H1 (cell line): Measurements from ENCODE around the gene HUWE1. TPM values are rescaled to one million over a fixed set of nuclear protein-coding genes. Genes with fewer than 3 reads are reported as not detected.

ENCODE experiments used
- CTCF ChIA-PET: fragments of 300-600 bp; sonication (Branson Sonifier 250); formaldehyde crosslinking; loops from one replicate; lab custom pipeline; 2021; ENCODE audit not compliant: partially characterized antibody; lab: Charles Lee
- POLR2A ChIA-PET: fragments of 300-600 bp; sonication (Branson Sonifier 250); formaldehyde crosslinking; loops from one replicate; lab custom pipeline; 2021; ENCODE audit warnings: inconsistent platforms; ENCODE audit not compliant: partially characterized antibody; lab: Charles Lee
- DNase-seq, 2 experiments: peaks; one replicate each; pipeline versions ENCODE4 v3.0.0 to v3.0.0-alpha.2; 2010 to 2022; ENCODE audit warnings: low spot score in 2 of 2, low read depth in 1 of 2, mixed read lengths in 1 of 2
- FAIRE-seq: peaks from 2 replicates; lab custom pipeline; 2011; peaks lifted over from hg19 to GRCh38; lab: Jason Lieb, UNC
- H2AFZ ChIP-seq: 2 replicates; pipeline ENCODE4 v1.8.1; 2012; ENCODE audit warnings: low read length, inconsistent platforms
- H2AK5ac ChIP-seq: 2 replicates; pipeline ENCODE4 v1.6.1; 2013; ENCODE audit warnings: low read depth, low read length
- H2BK120ac ChIP-seq: replicated peaks from 2 replicates; pipeline ENCODE3; 2013; ENCODE audit warnings: low read depth, low read length, inconsistent platforms
- H2BK12ac ChIP-seq: 2 replicates; pipeline ENCODE4 v1.6.1; 2013; ENCODE audit warnings: low read depth, low read length
- H2BK15ac ChIP-seq: 2 replicates; pipeline ENCODE4 v1.6.1; 2013; ENCODE audit warnings: low read length
- H2BK20ac ChIP-seq: 2 replicates; pipeline ENCODE4 v1.6.1; 2013; ENCODE audit warnings: low read length
- H2BK5ac ChIP-seq: 2 replicates; pipeline ENCODE4 v1.6.1; 2013; ENCODE audit warnings: low read depth, low read length
- H3K14ac ChIP-seq: 2 replicates; pipeline ENCODE4 v1.6.1; 2013; ENCODE audit warnings: inconsistent platforms; ENCODE audit not compliant: insufficient read length
- H3K18ac ChIP-seq: 2 replicates; pipeline ENCODE4 v1.6.1; 2013; ENCODE audit warnings: low read length; ENCODE audit errors: extremely low read depth
- H3K23ac ChIP-seq: 2 replicates; pipeline ENCODE4 v1.6.1; 2013; ENCODE audit warnings: inconsistent platforms; ENCODE audit not compliant: insufficient read length
- H3K23me2 ChIP-seq: 2 replicates; pipeline ENCODE4 v1.6.1; 2013; ENCODE audit warnings: low read depth, low read length
- H3K27ac ChIP-seq: 2 replicates; pipeline ENCODE4 v1.6.1; 2011; ENCODE audit warnings: low read depth, low read length, inconsistent platforms
- H3K27me3 ChIP-seq, 4 experiments: replicated peaks in 1 of 4; 1 replicate in 1 of 4; 2 replicates in 3 of 4; pipeline versions ENCODE4 v1.6.1 to v1.8.1; 2011 to 2013; ENCODE audit warnings: low read length in 3 of 4, mild to moderate bottlenecking in 3 of 4, inconsistent platforms in 2 of 4, mixed read lengths in 2 of 4, moderate library complexity in 1 of 4; ENCODE audit not compliant: control insufficient read depth in 3 of 4, insufficient read depth in 3 of 4; ENCODE audit errors: extremely low read depth in 1 of 4
- H3K36me3 ChIP-seq, 4 experiments: 2 replicates each; pipeline versions ENCODE4 v1.6.1 to v1.8.1; 2011 to 2013; ENCODE audit warnings: mild to moderate bottlenecking in 4 of 4, low read length in 3 of 4, moderate library complexity in 2 of 4, control low read depth in 1 of 4, inconsistent platforms in 1 of 4; ENCODE audit not compliant: insufficient read depth in 4 of 4, control insufficient read depth in 2 of 4
- H3K4ac ChIP-seq: replicated peaks from 2 replicates; pipeline ENCODE3; 2013; ENCODE audit warnings: low read length, low read depth, mixed read lengths, inconsistent platforms; ENCODE audit not compliant: insufficient read length
- H3K4me1 ChIP-seq, 4 experiments: replicated peaks in 1 of 4; 1 replicate in 1 of 4; 2 replicates in 3 of 4; pipeline versions ENCODE4 v1.6.1 to v1.8.1; 2011 to 2013; ENCODE audit warnings: low read length in 3 of 4, inconsistent platforms in 2 of 4, mixed read lengths in 1 of 4; ENCODE audit not compliant: insufficient read depth in 4 of 4, control insufficient read depth in 3 of 4
- H3K4me2 ChIP-seq, 2 experiments: 2 replicates each; pipeline versions ENCODE4 v1.6.1 to v1.8.1; 2011 to 2013; ENCODE audit warnings: low read depth in 2 of 2, low read length in 2 of 2, control low read depth in 1 of 2, inconsistent platforms in 1 of 2, mild to moderate bottlenecking in 1 of 2; ENCODE audit not compliant: insufficient read depth in 1 of 2
- H3K4me3 ChIP-seq, 4 experiments: fragments of 200-600, 300-600 bp in 1 of 4; sonication (generic), shearing (Covaris generic), sonication (Bioruptor Twin) in 1 of 4; 2 replicates each; pipeline versions ENCODE4 v1.5.1 to v1.8.1; 2011 to 2016; ENCODE audit warnings: low read length in 4 of 4, low read depth in 3 of 4, control low read depth in 2 of 4, inconsistent platforms in 2 of 4, mild to moderate bottlenecking in 2 of 4, mixed read lengths in 1 of 4, moderate library complexity in 1 of 4; ENCODE audit not compliant: insufficient read depth in 2 of 4; ENCODE audit errors: extremely low read depth in 1 of 4
- H3K56ac ChIP-seq: replicated peaks from 2 replicates; pipeline ENCODE3; 2013; ENCODE audit warnings: low read depth, mild to moderate bottlenecking, mixed read lengths, low read length, inconsistent platforms; ENCODE audit not compliant: insufficient read length
- H3K79me1 ChIP-seq: 2 replicates; pipeline ENCODE4 v1.6.1; 2013; ENCODE audit warnings: low read depth, low read length, control low read depth
- H3K79me2 ChIP-seq, 2 experiments: 2 replicates each; pipeline versions ENCODE4 v1.6.1 to v1.8.1; 2012 to 2013; ENCODE audit warnings: low read length in 2 of 2, mild to moderate bottlenecking in 2 of 2, inconsistent platforms in 1 of 2; ENCODE audit not compliant: insufficient read depth in 2 of 2, control insufficient read depth in 1 of 2
- H3K9ac ChIP-seq, 4 experiments: replicated peaks in 1 of 4; 1 replicate in 1 of 4; 2 replicates in 3 of 4; pipeline versions ENCODE4 v1.6.1 to v1.8.1; 2011 to 2013; ENCODE audit warnings: low read depth in 3 of 4, low read length in 3 of 4, control low read depth in 2 of 4, mild to moderate bottlenecking in 2 of 4, moderate library complexity in 2 of 4, inconsistent platforms in 1 of 4; ENCODE audit errors: extremely low read depth in 1 of 4
- H3K9me3 ChIP-seq, 2 experiments: 2 replicates each; pipeline versions ENCODE4 v1.6.1 to v1.8.1; 2012 to 2013; ENCODE audit warnings: mild to moderate bottlenecking in 2 of 2, moderate library complexity in 2 of 2, control low read depth in 1 of 2, inconsistent platforms in 1 of 2, low read depth in 1 of 2, low read length in 1 of 2, mixed read lengths in 1 of 2; ENCODE audit not compliant: insufficient read depth in 2 of 2
- H4K20me1 ChIP-seq, 2 experiments: replicated peaks in 1 of 2; 2 replicates each; pipeline versions ENCODE3 to v1.8.1; 2011 to 2013; ENCODE audit warnings: inconsistent platforms in 2 of 2, low read length in 2 of 2, mild to moderate bottlenecking in 1 of 2; ENCODE audit not compliant: insufficient read depth in 2 of 2, control insufficient read depth in 1 of 2
- H4K5ac ChIP-seq: 2 replicates; pipeline ENCODE4 v1.6.1; 2013; ENCODE audit warnings: low read length, low read depth, mixed read lengths, inconsistent platforms; ENCODE audit not compliant: insufficient read length
- H4K8ac ChIP-seq: 2 replicates; pipeline ENCODE4 v1.8.0; 2013; ENCODE audit warnings: mild to moderate bottlenecking, moderate library complexity, low read length, inconsistent platforms; ENCODE audit not compliant: insufficient read depth; ENCODE audit errors: extremely low read depth
- H4K91ac ChIP-seq: replicated peaks from 2 replicates; pipeline ENCODE3; 2013; ENCODE audit warnings: low read length, mixed read lengths, inconsistent platforms; ENCODE audit not compliant: insufficient read length
- CBX8 ChIP-seq: fragments of 300-800, 300-1000 bp; sonication (generic); IDR thresholded peaks from 2 replicates; pipeline ENCODE4 v1.7.1; 2016; ENCODE audit warnings: low read depth, low read length, borderline replicate concordance
- polyA plus RNA-seq, 7 experiments: library from polyadenylated mRNA; depleted of rRNA in 3 of 7; stranded (reverse) in 5 of 7; unstranded in 2 of 7; fragments of >200 nt in 5 of 7; fragments of 200-250 nt in 2 of 7; gene quantifications; 1 replicate in 5 of 7; 2 replicates in 1 of 7; 4 replicates in 1 of 7; pipeline versions ENCODE4 v1.2.1 to v1.2.3, GENCODE V29; 2011 to 2013; ENCODE audit warnings: missing spikeins in 2 of 7, mixed read lengths in 2 of 7
- total RNA-seq: library from RNA; stranded (reverse); fragmentation: NEBNext Ultra II Directional; extraction: Animal tissue kit (Norgen Biotek cat#: 25700); gene quantifications from 2 replicates; pipeline ENCODE4 v1.2.1, GENCODE V29; 2021

The HUWE1 gene
- total and polyA plus RNA-seq, 2 of the 8 experiments (the other 6 are each of a cell fraction or from before 2014, with no cell fraction given), result 114 to 252 TPM

GRCh38 chrX:53639257-53639656 lies 47.3 kb downstream of the HUWE1 start:
- no peak overlapping the region for H2BK12ac ChIP-seq
- no peak overlapping the region for H3K27ac ChIP-seq
- H3K27me3 ChIP-seq, result no peaks in the 10 kb centered on the region
- H3K9me3 ChIP-seq, result no peaks in the 10 kb centered on the region
- no peak overlapping the region for H4K91ac ChIP-seq
- no peaks in the 10 kb centered on the region for H3K4me1 ChIP-seq
- H3K79me2 ChIP-seq, result peaks cover 0 to 13% of the 10 kb centered on the region in 2 experiments; a peak in 2 of 4 replicates
- H3K18ac ChIP-seq, result no peak overlapping the region
- no peak overlapping the region for H3K4me3 ChIP-seq
- no peak overlapping the region for H3K9ac ChIP-seq
- no peak overlapping the region for H2AK5ac ChIP-seq
- no peak overlapping the region for H3K4me2 ChIP-seq
- no peak for DNase-seq
- no peak for TF ChIP-seq CBX8
- no peak overlapping the region for H2BK20ac ChIP-seq
- H3K4ac ChIP-seq, result no peak overlapping the region
- FAIRE-seq, result no peak
- no peaks in the 10 kb centered on the region for H3K79me1 ChIP-seq
- no peak overlapping the region for H2BK5ac ChIP-seq
- ChIA-PET CTCF (no interaction called here), POLR2A (no interaction called here)
- no peak overlapping the region for H4K5ac ChIP-seq
- no peaks in the 10 kb centered on the region for H3K23me2 ChIP-seq
- no peak overlapping the region for H3K23ac ChIP-seq
- no peaks in the 10 kb centered on the region for H4K20me1 ChIP-seq
- H3K14ac ChIP-seq, result no peak overlapping the region
- no peak overlapping the region for H2AFZ ChIP-seq
- H4K8ac ChIP-seq, result no peak overlapping the region
- H2BK120ac ChIP-seq, result no peak overlapping the region
- H3K36me3 ChIP-seq, result peaks cover 0 to 74% (median 11%) of the 10 kb centered on the region in 4 experiments; a peak in 6 of 8 replicates
- no peak overlapping the region for H2BK15ac ChIP-seq
- H3K56ac ChIP-seq, result no peak overlapping the region
